B cell (primary cell): ENCODE measurements around the gene MORF4L1. TPM values are rescaled to one million over a fixed set of nuclear protein-coding genes. Genes with fewer than 3 reads are reported as not detected.
"Not testable (repeated sequence)": the region's sequence is repeated elsewhere in the genome, so short reads cannot be mapped to it uniquely, and the experiment has no call there.

ENCODE experiments used
- ATAC-seq: fragments of 200-7000 bp; cut with Tn5 transposase; one replicate; pipeline ENCODE4 v1.10.0; 2021; ENCODE audit warnings: low read depth, mild to moderate bottlenecking, moderate number of reproducible peaks, moderate library complexity
- CTCF ChIA-PET: fragments of 350-600 bp; sonication (Branson Sonifier 250); formaldehyde crosslinking; loops from one replicate; lab custom pipeline; 2021; ENCODE audit warnings: antibody characterized with exemption, inconsistent platforms; lab: Charles Lee
- POLR2A ChIA-PET: fragments of 350-600 bp; sonication (Branson Sonifier 250); formaldehyde crosslinking; loops from one replicate; lab custom pipeline; 2021; ENCODE audit warnings: antibody characterized with exemption; lab: Charles Lee
- DNase-seq: peaks from one replicate; pipeline ENCODE4 v3.0.0; 2013
- H2AFZ ChIP-seq: 2 replicates; pipeline ENCODE4 v1.6.1; 2012; ENCODE audit warnings: mild to moderate bottlenecking, low read depth, low read length; ENCODE audit not compliant: insufficient read depth, poor library complexity, severe bottlenecking
- H3K27ac ChIP-seq, 2 donors: 1 replicate in 1 of 2; 2 replicates in 1 of 2; pipeline ENCODE4 v1.5.1; 2012 to 2013; ENCODE audit warnings: low read length in 2 of 2, mild to moderate bottlenecking in 2 of 2, moderate library complexity in 1 of 2
- H3K27me3 ChIP-seq, 4 experiments: fragments of 200-600 bp in 1 of 4; sonication (generic) in 1 of 4; replicated peaks in 1 of 4; 1 replicate in 2 of 4; 2 replicates in 2 of 4; pipeline versions ENCODE4 v1.6.1 to v1.7.0; 2013 to 2016; ENCODE audit warnings: low read length in 3 of 4, mild to moderate bottlenecking in 2 of 4, mixed read lengths in 1 of 4, moderate library complexity in 1 of 4; ENCODE audit not compliant: insufficient read depth in 4 of 4, control insufficient read depth in 3 of 4; ENCODE audit errors: control extremely low read depth in 1 of 4
- H3K36me3 ChIP-seq, 2 experiments: replicated peaks in 1 of 2; 1 replicate in 1 of 2; 2 replicates in 1 of 2; pipeline versions ENCODE4 v1.6.1 to v1.7.1; 2013; ENCODE audit warnings: low read length in 1 of 2; ENCODE audit not compliant: insufficient read depth in 2 of 2, control insufficient read depth in 1 of 2; ENCODE audit errors: control extremely low read depth in 1 of 2, extremely low read depth in 1 of 2
- H3K4me1 ChIP-seq, 2 donors: fragments of 200-600 bp in 1 of 2; sonication (generic) in 1 of 2; 1 replicate in 1 of 2; 2 replicates in 1 of 2; pipeline versions ENCODE4 v1.5.1 to v1.6.1; 2013 to 2017; ENCODE audit warnings: low read length in 2 of 2; ENCODE audit not compliant: control insufficient read depth in 2 of 2, insufficient read depth in 2 of 2
- H3K4me2 ChIP-seq: replicated peaks from 2 replicates; pipeline ENCODE3; 2012; ENCODE audit warnings: mild to moderate bottlenecking, low read depth, low read length; ENCODE audit not compliant: poor library complexity, severe bottlenecking
- H3K4me3 ChIP-seq, 5 experiments: fragments of 200-600 bp in 1 of 5; sonication (generic) in 1 of 5; 1 replicate in 3 of 5; 2 replicates in 2 of 5; pipeline versions ENCODE4 v1.5.1 to v1.7.0; 2011 to 2016; ENCODE audit warnings: low read length in 4 of 5, mild to moderate bottlenecking in 4 of 5, low read depth in 2 of 5, control low read depth in 1 of 5, moderate library complexity in 1 of 5; ENCODE audit not compliant: insufficient read depth in 1 of 5; ENCODE audit errors: control extremely low read depth in 1 of 5, extremely low read depth in 1 of 5
- H3K79me2 ChIP-seq: fragments of 200-600 bp; sonication (generic); one replicate; pipeline ENCODE4 v1.6.0; 2016; ENCODE audit warnings: low read length; ENCODE audit not compliant: control insufficient read depth, insufficient read depth
- H3K9ac ChIP-seq: fragments of 200-600 bp; sonication (generic); 2 replicates; pipeline ENCODE4 v1.6.1; 2017; ENCODE audit warnings: mild to moderate bottlenecking, low read length, moderate library complexity
- H3K9me3 ChIP-seq, 3 donors: one replicate each; pipeline versions ENCODE4 v1.6.1 to v1.7.1; 2013; ENCODE audit warnings: low read length in 2 of 3; ENCODE audit not compliant: control insufficient read depth in 2 of 3, insufficient read depth in 1 of 3; ENCODE audit errors: control extremely low read depth in 1 of 3
- H4K20me1 ChIP-seq: 2 replicates; pipeline ENCODE4 v1.6.0; 2012; ENCODE audit warnings: mild to moderate bottlenecking, low read length; ENCODE audit not compliant: insufficient read depth, control insufficient read depth, poor library complexity, severe bottlenecking
- H3K27ac Mint-ChIP-seq: one replicate; pipeline ENCODE4 v1.8.0; 2021; ENCODE audit warnings: mixed read lengths
- H3K27me3 Mint-ChIP-seq: one replicate; pipeline ENCODE4 v1.8.0; 2021; ENCODE audit warnings: mixed read lengths
- H3K4me1 Mint-ChIP-seq: one replicate; pipeline ENCODE4 v1.8.0; 2021; ENCODE audit warnings: mixed read lengths
- H3K4me3 Mint-ChIP-seq: one replicate; pipeline ENCODE4 v1.8.0; 2021; ENCODE audit warnings: mixed read lengths
- H3K9me3 Mint-ChIP-seq: one replicate; pipeline ENCODE4 v1.8.0; 2022; ENCODE audit warnings: mixed read lengths; ENCODE audit not compliant: insufficient read depth
- CTCF ChIP-seq: fragments of 200-600 bp; IDR thresholded peaks from one replicate; pipeline ENCODE4 v1.8.0; 2022; ENCODE audit warnings: antibody characterized with exemption, mild to moderate bottlenecking
- EZH2 ChIP-seq: IDR thresholded peaks from 2 replicates; pipeline ENCODE4 v1.6.1; 2012; ENCODE audit warnings: borderline replicate concordance, low read depth, mild to moderate bottlenecking, moderate library complexity, low read length; ENCODE audit not compliant: insufficient read depth, poor library complexity, severe bottlenecking
- WGBS: methylation state at CpG from one replicate; pipeline ENCODE4 v1.1.5; 2013; ENCODE audit warnings: missing lambda C conversion rate; ENCODE audit not compliant: insufficient coverage; 5-methylcytosine and 5-hydroxymethylcytosine counted together
- intact Hi-C: fragments of 100-400 bp; cut with micrococcal nuclease; formaldehyde crosslinking; loops from one replicate; pipeline ENCODE4 v1.10.0; 2022
- polyA plus RNA-seq: library from polyadenylated mRNA; depleted of rRNA; stranded (reverse); fragments of >200 nt; gene quantifications from 2 replicates; pipeline ENCODE4 v1.2.3, GENCODE V29; 2012
- total RNA-seq, 2 donors: library from RNA; stranded (reverse); fragments of 120-200 nt in 1 of 2; gene quantifications; 1 replicate in 1 of 2; 2 replicates in 1 of 2; pipeline versions ENCODE4 v1.2.3 to v1.2.4, GENCODE V29; 2013 to 2022

MORF4L1 gene
- total and polyA plus RNA-seq, 2 donors (not counting 1 experiment from before 2014, with no cell fraction given): 79.0 to 242 TPM

GRCh38 chr15:78866803-78867202, 5.9 kb upstream of the MORF4L1 start:
- H2AFZ ChIP-seq: no peak overlapping the region
- DNase-seq (no peak), ATAC-seq (no peak)
- Mint-ChIP-seq H3K4me1 (peaks cover 6% of the 10 kb centered on the region), H3K27me3 (peaks cover 3% of the 10 kb centered on the region), H3K9me3 (no peaks in the 10 kb centered on the region), H3K4me3 (no peak overlapping the region), H3K27ac (no peak overlapping the region)
- H3K9me3 ChIP-seq: no peaks in the 10 kb centered on the region
- no peak overlapping the region for H3K9ac ChIP-seq
- peaks cover 0 to under 1% of the 10 kb centered on the region in 2 donors for H3K4me1 ChIP-seq
- 100% methylated on average over 1 of the region's 4 CpGs for WGBS
- no peak overlapping the region for H3K4me2 ChIP-seq
- TF ChIP-seq EZH2 (no peak), CTCF (no peak)
- no peaks in the 10 kb centered on the region for H3K36me3 ChIP-seq
- ChIA-PET CTCF (no interaction called here), POLR2A (no interaction called here)
- intact Hi-C loops: no loop called here
- H4K20me1 ChIP-seq: no peaks in the 10 kb centered on the region
- H3K27ac ChIP-seq: no peak overlapping the region
- no peaks in the 10 kb centered on the region for H3K27me3 ChIP-seq
- no peaks in the 10 kb centered on the region for H3K79me2 ChIP-seq
- no peak overlapping the region for H3K4me3 ChIP-seq

- ATAC-seq (no peak), DNase-seq (no peak)
- Histone ChIP-seq H3K27me3 (no peaks in the 10 kb centered on the region), H3K36me3 (no peaks in the 10 kb centered on the region), H3K27ac (no peak overlapping the region), H3K9ac (no peak overlapping the region), H3K79me2 (peaks cover 4% of the 10 kb centered on the region), H3K4me3 (no peak overlapping the region), H3K9me3 (no peaks in the 10 kb centered on the region), H2AFZ (no peak overlapping the region), H4K20me1 (peaks cover 5% of the 10 kb centered on the region), H3K4me1 (peaks cover 4 to 7% of the 10 kb centered on the region in 2 donors), H3K4me2 (no peak overlapping the region)
- no peak overlapping the region for H3K4me3 Mint-ChIP-seq
- H3K9me3 Mint-ChIP-seq: no peaks in the 10 kb centered on the region
- peaks cover 8% of the 10 kb centered on the region for H3K4me1 Mint-ChIP-seq
- ChIA-PET CTCF (no interaction called here), POLR2A (no interaction called here)
- TF ChIP-seq CTCF (no peak), EZH2 (no peak)
- peaks cover 3% of the 10 kb centered on the region for H3K27me3 Mint-ChIP-seq
- 88% methylated on average over 2 of the region's 3 CpGs for WGBS
- H3K27ac Mint-ChIP-seq: no peak overlapping the region
- intact Hi-C loops: no loop called here
These were observed 4.3 kb upstream of the MORF4L1 start for GRCh38 chr15:78868366-78868765.

- not testable (repeated sequence) for H3K9ac ChIP-seq, H3K27me3 Mint-ChIP-seq, ATAC-seq, H3K9me3 ChIP-seq, H3K36me3 ChIP-seq, H3K9me3 Mint-ChIP-seq, H3K4me3 ChIP-seq, H3K27ac ChIP-seq, H3K27me3 ChIP-seq
- DNase-seq: peak; percentile 21
- peak overlapping the region; percentile 97 for H3K4me3 Mint-ChIP-seq
- ChIA-PET CTCF (interaction anchor here (0.8 to 4.0 kb wide), 4 partner anchors 10 to 313 kb away, joined by 3 to 40 read pairs (median 8); partner anchors contain the start of gene ADAMTS7), POLR2A (interaction anchor here (1.2 to 2.4 kb wide), 3 partner anchors 12 to 73 kb away, joined by 3 to 13 read pairs (median 11); partner anchors contain the start of gene CTSH)
- Histone ChIP-seq H3K79me2 (peaks cover 36% of the 10 kb centered on the region), H4K20me1 (peaks cover 38% of the 10 kb centered on the region), H3K4me1 (peaks cover 19 to 31% of the 10 kb centered on the region in 2 donors), H3K4me2 (peak overlapping the region; percentile 85), H2AFZ (peak overlapping the region; percentile 81)
- peak overlapping the region; percentile 79 for H3K27ac Mint-ChIP-seq
- peaks cover 30% of the 10 kb centered on the region for H3K4me1 Mint-ChIP-seq
- WGBS: 96% methylated on average over 17 of the region's 24 CpGs
- intact Hi-C loops: loop anchor here (1.0 to 10.0 kb wide), 4 partner anchors 73 to 443 kb away; partner anchors contain the start of genes CTSH, IREB2 and TMED3
These were observed 1.1 kb upstream of the MORF4L1 start for GRCh38 chr15:78871483-78872127.
